T-helper 2 cell treated with Interferon-gamma antibody and Interleukin-4, amounts not matched to agents 100 ng/mL and 5 ng/mL, for 36 hours (primary cell): ENCODE data around the gene SMCP. TPM values are rescaled to one million over a fixed set of nuclear protein-coding genes. Genes with fewer than 3 reads are reported as not detected.

Experiments used
- total RNA-seq: library from RNA; stranded (reverse); gene quantifications from 2 replicates; pipeline ENCODE4 v1.2.3, GENCODE V29; 2022

SMCP gene
- total RNA-seq, 1 donor from 2014 or later: not detected

Other genes starting within 250 kb of the SMCP start
- gene LCE2D, start 214.9 kb upstream of the SMCP start, total RNA-seq: not detected in 2 replicates
- not detected in 2 replicates for gene LCE2C, start 203.0 kb upstream of the SMCP start, total RNA-seq
- not detected in 2 replicates for gene LCE2B, start 192.2 kb upstream of the SMCP start, total RNA-seq
- gene LCE2A, start 180.0 kb upstream of the SMCP start, total RNA-seq: not detected in 2 replicates
- gene LCE4A, start 170.2 kb upstream of the SMCP start, total RNA-seq: not detected in 2 replicates
- not detected in 2 replicates for gene KPRP, start 120.3 kb upstream of the SMCP start, total RNA-seq
- not detected in 2 replicates for gene LCE1F, start 103.2 kb upstream of the SMCP start, total RNA-seq
- not detected in 2 replicates for gene LCE1E, start 92.1 kb upstream of the SMCP start, total RNA-seq
- gene LCE1D, start 81.6 kb upstream of the SMCP start, total RNA-seq: not detected in 2 replicates
- not detected in 2 replicates for gene LCE1C, start 71.7 kb upstream of the SMCP start, total RNA-seq
- gene LCE1B, start 66.4 kb upstream of the SMCP start, total RNA-seq: not detected in 2 replicates
- not detected in 2 replicates for gene LCE1A, start 50.8 kb upstream of the SMCP start, total RNA-seq
- not detected in 2 replicates for gene LCE6A, start 35.5 kb upstream of the SMCP start, total RNA-seq
- gene LCE7A, start 18.3 kb upstream of the SMCP start, total RNA-seq: not detected in 2 replicates
- not detected in 2 replicates for gene IVL, start 30.2 kb downstream of the SMCP start, total RNA-seq
- gene SPRR5, start 68.9 kb downstream of the SMCP start, total RNA-seq: not detected in 2 replicates
- gene SPRR4, start 92.3 kb downstream of the SMCP start, total RNA-seq: not detected in 2 replicates
- not detected in 2 replicates for gene SPRR1A, start 105.8 kb downstream of the SMCP start, total RNA-seq
- not detected in 2 replicates for gene SPRR3, start 123.4 kb downstream of the SMCP start, total RNA-seq
- not detected in 2 replicates for gene SPRR1B, start 152.9 kb downstream of the SMCP start, total RNA-seq
- gene SPRR2D, start 162.8 kb downstream of the SMCP start, total RNA-seq: not detected in 2 replicates
- gene SPRR2A, start 179.2 kb downstream of the SMCP start, total RNA-seq: not detected in 2 replicates
- not detected in 2 replicates for gene SPRR2B, start 193.3 kb downstream of the SMCP start, total RNA-seq
- gene SPRR2E, start 216.2 kb downstream of the SMCP start, total RNA-seq: not detected in 2 replicates
- not detected in 2 replicates for gene SPRR2F, start 235.2 kb downstream of the SMCP start, total RNA-seq